Measurements from ENCODE around the gene CDKN2A.

- no peak for TF ChIP-seq CTCF (IDR thresholded peaks at IDR 0.05)
- TF ChIP-seq POLR2A (IDR thresholded peaks at IDR 0.05): no peak
- TF ChIP-seq EP300 (IDR thresholded peaks at IDR 0.05): no peak
Measured at GRCh38 chr9:21997480-21997879, 3.3 kb upstream of the CDKN2A start.

All from gastroesophageal sphincter (tissue), 3 donors.